ENCODE data around the gene LRRC46. TPM values are rescaled to one million over a fixed set of nuclear protein-coding genes. Genes with fewer than 3 reads are reported as not detected.

The LRRC46 gene
- total RNA-seq, 1 experiment from 2014 or later: 0.39 TPM

DNA sequence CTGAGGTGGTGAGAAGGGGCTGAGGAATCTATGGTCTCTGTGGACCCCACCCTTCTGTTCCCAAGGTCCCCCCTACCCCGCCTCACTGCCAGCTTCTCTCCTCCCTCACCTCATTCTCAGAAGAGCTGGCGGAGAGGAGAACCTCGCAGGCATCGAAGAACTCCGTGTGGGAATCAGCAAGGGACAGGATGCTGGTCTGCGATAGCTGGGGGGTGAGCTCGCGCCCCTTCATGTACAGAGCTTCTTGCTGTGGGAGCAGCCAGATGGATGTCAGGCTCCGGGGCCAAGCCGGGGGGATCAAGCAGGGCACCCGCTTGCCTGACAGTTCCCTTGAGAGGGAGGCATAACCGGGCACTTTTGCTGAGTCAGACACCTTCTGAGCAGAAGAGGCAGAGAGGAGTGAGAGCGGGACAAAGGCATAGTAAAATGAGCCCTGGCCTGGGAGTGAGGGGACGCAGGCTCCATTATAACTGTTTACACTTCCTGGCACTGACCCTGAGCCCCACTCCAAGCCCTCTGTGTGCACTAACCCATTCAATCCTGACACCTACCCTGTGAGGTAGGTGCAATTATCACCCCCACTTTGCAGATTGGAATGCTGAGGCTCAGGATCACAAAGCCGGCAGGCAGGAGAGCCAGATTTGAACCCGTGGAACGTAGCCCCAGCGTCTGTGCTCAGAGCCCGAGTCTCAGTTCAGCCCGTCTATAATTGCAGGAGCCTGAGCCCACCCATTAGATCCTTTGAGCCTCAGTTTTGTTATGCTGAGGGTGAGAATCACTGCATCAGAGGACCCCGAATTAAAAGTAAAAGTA is 16.2 kb upstream of the LRRC46 start (continued):
- TF ChIP-seq ZNF423 (CRISPR knock-in tag; IDR thresholded peaks at IDR 0.05) (no peak), GRHL2 (CRISPR knock-in tag; IDR thresholded peaks at IDR 0.05; ENCODE audit: insufficient replicate concordance, severe bottlenecking) (no peak)

DNA sequence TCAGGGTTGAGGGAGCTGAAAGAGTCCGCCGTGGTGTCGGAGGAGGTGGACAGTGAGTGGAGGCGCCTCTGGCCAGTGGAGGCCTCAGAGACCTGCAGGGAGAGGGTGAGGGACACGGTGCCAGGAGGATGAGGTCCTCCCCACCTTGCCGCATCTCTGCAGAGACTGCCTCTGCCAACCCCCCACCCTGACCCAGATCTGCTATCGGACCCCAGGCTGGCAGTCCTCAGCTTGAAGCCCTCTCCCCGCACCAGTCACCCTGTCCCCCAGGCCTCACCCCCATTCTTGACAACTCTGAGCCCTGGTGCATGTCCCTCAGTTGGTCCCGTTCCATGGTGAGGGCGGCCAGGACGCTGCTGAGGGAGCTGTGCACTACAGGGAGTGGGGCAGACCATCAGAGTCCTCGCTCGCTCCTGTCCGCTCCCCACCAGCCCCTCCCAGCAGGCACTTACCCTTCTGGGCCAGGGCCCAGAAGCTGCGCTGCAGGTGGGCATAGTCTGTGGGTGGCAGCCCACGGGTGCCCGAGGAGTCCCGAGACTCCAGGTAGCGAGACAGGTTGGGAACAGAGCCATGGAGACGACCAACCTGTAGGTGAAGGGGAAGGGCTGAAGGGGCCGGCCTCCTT is 15.2 kb upstream of the LRRC46 start:
- no peaks in the 10 kb centered on the region for H3K27me3 Mint-ChIP-seq (ENCODE audit: low read depth)
- H3K36me3 Mint-ChIP-seq: no peaks in the 10 kb centered on the region; the same call in 1 of the 2 replicates
- H3K9me3 Mint-ChIP-seq: no peaks in the 10 kb centered on the region
- ATAC-seq (no peak), DNase-seq (ENCODE audit: low spot score) (no peak)
- H3K4me3 Mint-ChIP-seq: no peak overlapping the region
- ChIA-PET POLR2A (no interaction called here), CTCF (no interaction called here)
- H3K4me1 Mint-ChIP-seq: peaks cover 5% of the 10 kb centered on the region
- no peak overlapping the region for H3K27ac Mint-ChIP-seq
- TF ChIP-seq SMAD3 (CRISPR knock-in tag; IDR thresholded peaks at IDR 0.05; ENCODE audit: borderline replicate concordance) (no peak), SOX15 (CRISPR knock-in tag; IDR thresholded peaks at IDR 0.05) (no peak), RELA (CRISPR knock-in tag; IDR thresholded peaks at IDR 0.05; ENCODE audit: borderline replicate concordance) (no peak), IRF2 (CRISPR knock-in tag; IDR thresholded peaks at IDR 0.05; ENCODE audit: borderline replicate concordance, low read depth) (no peak), GTF2I (CRISPR knock-in tag; conservative IDR thresholded peaks at IDR 0.05) (no peak), ZNF121 (CRISPR knock-in tag; IDR thresholded peaks at IDR 0.05) (no peak), RORB (CRISPR knock-in tag; IDR thresholded peaks at IDR 0.05) (no peak), CREM (CRISPR knock-in tag; IDR thresholded peaks at IDR 0.05) (no peak)
- TF ChIP-seq, protein P1, sequence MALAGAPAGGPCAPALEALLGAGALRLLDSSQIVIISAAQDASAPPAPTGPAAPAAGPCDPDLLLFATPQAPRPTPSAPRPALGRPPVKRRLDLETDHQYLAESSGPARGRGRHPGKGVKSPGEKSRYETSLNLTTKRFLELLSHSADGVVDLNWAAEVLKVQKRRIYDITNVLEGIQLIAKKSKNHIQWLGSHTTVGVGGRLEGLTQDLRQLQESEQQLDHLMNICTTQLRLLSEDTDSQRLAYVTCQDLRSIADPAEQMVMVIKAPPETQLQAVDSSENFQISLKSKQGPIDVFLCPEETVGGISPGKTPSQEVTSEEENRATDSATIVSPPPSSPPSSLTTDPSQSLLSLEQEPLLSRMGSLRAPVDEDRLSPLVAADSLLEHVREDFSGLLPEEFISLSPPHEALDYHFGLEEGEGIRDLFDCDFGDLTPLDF (CRISPR knock-in tag; IDR thresholded peaks at IDR 0.05): no peak
- TF ChIP-seq, protein P2, sequence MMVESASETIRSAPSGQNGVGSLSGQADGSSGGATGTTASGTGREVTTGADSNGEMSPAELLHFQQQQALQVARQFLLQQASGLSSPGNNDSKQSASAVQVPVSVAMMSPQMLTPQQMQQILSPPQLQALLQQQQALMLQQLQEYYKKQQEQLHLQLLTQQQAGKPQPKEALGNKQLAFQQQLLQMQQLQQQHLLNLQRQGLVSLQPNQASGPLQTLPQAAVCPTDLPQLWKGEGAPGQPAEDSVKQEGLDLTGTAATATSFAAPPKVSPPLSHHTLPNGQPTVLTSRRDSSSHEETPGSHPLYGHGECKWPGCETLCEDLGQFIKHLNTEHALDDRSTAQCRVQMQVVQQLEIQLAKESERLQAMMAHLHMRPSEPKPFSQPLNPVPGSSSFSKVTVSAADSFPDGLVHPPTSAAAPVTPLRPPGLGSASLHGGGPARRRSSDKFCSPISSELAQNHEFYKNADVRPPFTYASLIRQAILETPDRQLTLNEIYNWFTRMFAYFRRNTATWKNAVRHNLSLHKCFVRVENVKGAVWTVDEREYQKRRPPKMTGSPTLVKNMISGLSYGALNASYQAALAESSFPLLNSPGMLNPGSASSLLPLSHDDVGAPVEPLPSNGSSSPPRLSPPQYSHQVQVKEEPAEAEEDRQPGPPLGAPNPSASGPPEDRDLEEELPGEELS (CRISPR knock-in tag; IDR thresholded peaks at IDR 0.05): no peak
- TF ChIP-seq, protein P3, sequence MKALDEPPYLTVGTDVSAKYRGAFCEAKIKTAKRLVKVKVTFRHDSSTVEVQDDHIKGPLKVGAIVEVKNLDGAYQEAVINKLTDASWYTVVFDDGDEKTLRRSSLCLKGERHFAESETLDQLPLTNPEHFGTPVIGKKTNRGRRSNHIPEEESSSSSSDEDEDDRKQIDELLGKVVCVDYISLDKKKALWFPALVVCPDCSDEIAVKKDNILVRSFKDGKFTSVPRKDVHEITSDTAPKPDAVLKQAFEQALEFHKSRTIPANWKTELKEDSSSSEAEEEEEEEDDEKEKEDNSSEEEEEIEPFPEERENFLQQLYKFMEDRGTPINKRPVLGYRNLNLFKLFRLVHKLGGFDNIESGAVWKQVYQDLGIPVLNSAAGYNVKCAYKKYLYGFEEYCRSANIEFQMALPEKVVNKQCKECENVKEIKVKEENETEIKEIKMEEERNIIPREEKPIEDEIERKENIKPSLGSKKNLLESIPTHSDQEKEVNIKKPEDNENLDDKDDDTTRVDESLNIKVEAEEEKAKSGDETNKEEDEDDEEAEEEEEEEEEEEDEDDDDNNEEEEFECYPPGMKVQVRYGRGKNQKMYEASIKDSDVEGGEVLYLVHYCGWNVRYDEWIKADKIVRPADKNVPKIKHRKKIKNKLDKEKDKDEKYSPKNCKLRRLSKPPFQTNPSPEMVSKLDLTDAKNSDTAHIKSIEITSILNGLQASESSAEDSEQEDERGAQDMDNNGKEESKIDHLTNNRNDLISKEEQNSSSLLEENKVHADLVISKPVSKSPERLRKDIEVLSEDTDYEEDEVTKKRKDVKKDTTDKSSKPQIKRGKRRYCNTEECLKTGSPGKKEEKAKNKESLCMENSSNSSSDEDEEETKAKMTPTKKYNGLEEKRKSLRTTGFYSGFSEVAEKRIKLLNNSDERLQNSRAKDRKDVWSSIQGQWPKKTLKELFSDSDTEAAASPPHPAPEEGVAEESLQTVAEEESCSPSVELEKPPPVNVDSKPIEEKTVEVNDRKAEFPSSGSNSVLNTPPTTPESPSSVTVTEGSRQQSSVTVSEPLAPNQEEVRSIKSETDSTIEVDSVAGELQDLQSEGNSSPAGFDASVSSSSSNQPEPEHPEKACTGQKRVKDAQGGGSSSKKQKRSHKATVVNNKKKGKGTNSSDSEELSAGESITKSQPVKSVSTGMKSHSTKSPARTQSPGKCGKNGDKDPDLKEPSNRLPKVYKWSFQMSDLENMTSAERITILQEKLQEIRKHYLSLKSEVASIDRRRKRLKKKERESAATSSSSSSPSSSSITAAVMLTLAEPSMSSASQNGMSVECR (CRISPR knock-in tag; IDR thresholded peaks at IDR 0.05; ENCODE audit: borderline replicate concordance): no peak
- TF ChIP-seq, protein P4, sequence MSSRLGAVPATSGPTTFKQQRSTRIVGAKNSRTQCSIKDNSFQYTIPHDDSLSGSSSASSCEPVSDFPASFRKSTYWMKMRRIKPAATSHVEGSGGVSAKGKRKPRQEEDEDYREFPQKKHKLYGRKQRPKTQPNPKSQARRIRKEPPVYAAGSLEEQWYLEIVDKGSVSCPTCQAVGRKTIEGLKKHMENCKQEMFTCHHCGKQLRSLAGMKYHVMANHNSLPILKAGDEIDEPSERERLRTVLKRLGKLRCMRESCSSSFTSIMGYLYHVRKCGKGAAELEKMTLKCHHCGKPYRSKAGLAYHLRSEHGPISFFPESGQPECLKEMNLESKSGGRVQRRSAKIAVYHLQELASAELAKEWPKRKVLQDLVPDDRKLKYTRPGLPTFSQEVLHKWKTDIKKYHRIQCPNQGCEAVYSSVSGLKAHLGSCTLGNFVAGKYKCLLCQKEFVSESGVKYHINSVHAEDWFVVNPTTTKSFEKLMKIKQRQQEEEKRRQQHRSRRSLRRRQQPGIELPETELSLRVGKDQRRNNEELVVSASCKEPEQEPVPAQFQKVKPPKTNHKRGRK (CRISPR knock-in tag; IDR thresholded peaks at IDR 0.05; ENCODE audit: borderline replicate concordance): no peak
- TF ChIP-seq, protein P5, sequence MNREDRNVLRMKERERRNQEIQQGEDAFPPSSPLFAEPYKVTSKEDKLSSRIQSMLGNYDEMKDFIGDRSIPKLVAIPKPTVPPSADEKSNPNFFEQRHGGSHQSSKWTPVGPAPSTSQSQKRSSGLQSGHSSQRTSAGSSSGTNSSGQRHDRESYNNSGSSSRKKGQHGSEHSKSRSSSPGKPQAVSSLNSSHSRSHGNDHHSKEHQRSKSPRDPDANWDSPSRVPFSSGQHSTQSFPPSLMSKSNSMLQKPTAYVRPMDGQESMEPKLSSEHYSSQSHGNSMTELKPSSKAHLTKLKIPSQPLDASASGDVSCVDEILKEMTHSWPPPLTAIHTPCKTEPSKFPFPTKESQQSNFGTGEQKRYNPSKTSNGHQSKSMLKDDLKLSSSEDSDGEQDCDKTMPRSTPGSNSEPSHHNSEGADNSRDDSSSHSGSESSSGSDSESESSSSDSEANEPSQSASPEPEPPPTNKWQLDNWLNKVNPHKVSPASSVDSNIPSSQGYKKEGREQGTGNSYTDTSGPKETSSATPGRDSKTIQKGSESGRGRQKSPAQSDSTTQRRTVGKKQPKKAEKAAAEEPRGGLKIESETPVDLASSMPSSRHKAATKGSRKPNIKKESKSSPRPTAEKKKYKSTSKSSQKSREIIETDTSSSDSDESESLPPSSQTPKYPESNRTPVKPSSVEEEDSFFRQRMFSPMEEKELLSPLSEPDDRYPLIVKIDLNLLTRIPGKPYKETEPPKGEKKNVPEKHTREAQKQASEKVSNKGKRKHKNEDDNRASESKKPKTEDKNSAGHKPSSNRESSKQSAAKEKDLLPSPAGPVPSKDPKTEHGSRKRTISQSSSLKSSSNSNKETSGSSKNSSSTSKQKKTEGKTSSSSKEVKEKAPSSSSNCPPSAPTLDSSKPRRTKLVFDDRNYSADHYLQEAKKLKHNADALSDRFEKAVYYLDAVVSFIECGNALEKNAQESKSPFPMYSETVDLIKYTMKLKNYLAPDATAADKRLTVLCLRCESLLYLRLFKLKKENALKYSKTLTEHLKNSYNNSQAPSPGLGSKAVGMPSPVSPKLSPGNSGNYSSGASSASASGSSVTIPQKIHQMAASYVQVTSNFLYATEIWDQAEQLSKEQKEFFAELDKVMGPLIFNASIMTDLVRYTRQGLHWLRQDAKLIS (CRISPR knock-in tag; IDR thresholded peaks at IDR 0.05; ENCODE audit: borderline replicate concordance): no peak
- TF ChIP-seq, protein P6, sequence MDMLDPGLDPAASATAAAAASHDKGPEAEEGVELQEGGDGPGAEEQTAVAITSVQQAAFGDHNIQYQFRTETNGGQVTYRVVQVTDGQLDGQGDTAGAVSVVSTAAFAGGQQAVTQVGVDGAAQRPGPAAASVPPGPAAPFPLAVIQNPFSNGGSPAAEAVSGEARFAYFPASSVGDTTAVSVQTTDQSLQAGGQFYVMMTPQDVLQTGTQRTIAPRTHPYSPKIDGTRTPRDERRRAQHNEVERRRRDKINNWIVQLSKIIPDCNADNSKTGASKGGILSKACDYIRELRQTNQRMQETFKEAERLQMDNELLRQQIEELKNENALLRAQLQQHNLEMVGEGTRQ (CRISPR knock-in tag; IDR thresholded peaks at IDR 0.05): no peak
- TF ChIP-seq, protein P7, sequence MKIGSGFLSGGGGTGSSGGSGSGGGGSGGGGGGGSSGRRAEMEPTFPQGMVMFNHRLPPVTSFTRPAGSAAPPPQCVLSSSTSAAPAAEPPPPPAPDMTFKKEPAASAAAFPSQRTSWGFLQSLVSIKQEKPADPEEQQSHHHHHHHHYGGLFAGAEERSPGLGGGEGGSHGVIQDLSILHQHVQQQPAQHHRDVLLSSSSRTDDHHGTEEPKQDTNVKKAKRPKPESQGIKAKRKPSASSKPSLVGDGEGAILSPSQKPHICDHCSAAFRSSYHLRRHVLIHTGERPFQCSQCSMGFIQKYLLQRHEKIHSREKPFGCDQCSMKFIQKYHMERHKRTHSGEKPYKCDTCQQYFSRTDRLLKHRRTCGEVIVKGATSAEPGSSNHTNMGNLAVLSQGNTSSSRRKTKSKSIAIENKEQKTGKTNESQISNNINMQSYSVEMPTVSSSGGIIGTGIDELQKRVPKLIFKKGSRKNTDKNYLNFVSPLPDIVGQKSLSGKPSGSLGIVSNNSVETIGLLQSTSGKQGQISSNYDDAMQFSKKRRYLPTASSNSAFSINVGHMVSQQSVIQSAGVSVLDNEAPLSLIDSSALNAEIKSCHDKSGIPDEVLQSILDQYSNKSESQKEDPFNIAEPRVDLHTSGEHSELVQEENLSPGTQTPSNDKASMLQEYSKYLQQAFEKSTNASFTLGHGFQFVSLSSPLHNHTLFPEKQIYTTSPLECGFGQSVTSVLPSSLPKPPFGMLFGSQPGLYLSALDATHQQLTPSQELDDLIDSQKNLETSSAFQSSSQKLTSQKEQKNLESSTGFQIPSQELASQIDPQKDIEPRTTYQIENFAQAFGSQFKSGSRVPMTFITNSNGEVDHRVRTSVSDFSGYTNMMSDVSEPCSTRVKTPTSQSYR (CRISPR knock-in tag; IDR thresholded peaks at IDR 0.05): no peak
